Natural killer cell (primary cell): Measurements from ENCODE around the gene RALB. TPM values are rescaled to one million over a fixed set of nuclear protein-coding genes. Genes with fewer than 3 reads are reported as not detected.
"Not testable (repeated sequence)": the region's sequence is repeated elsewhere in the genome, so short reads cannot be mapped to it uniquely, and the experiment has no call there.

Source experiments
- ATAC-seq, 3 donors: fragments of 150-1000 bp in 2 of 3; fragments of 200-7000 bp in 1 of 3; cut with Tn5 transposase; 1 replicate in 1 of 3; 2 replicates in 2 of 3; pipeline ENCODE4 v1.10.0; 2021; ENCODE audit warnings: mild to moderate bottlenecking in 2 of 3, moderate library complexity in 2 of 3
- DNase-seq, 2 donors: peaks; one replicate each; pipeline versions ENCODE4 v3.0.0 to v3.0.0-alpha.2; 2013 to 2021; ENCODE audit warnings: mixed read lengths in 1 of 2
- H3K27ac ChIP-seq: one replicate; pipeline ENCODE4 v1.5.1; 2013; ENCODE audit warnings: mild to moderate bottlenecking, low read length
- H3K27me3 ChIP-seq: one replicate; pipeline ENCODE4 v1.6.1; 2013; ENCODE audit warnings: low read length; ENCODE audit not compliant: control insufficient read depth, insufficient read depth
- H3K36me3 ChIP-seq: one replicate; pipeline ENCODE4 v1.6.1; 2013; ENCODE audit warnings: low read length; ENCODE audit not compliant: control insufficient read depth, insufficient read depth
- H3K4me1 ChIP-seq: one replicate; pipeline ENCODE4 v1.6.1; 2013; ENCODE audit warnings: low read length; ENCODE audit not compliant: control insufficient read depth, insufficient read depth
- H3K4me3 ChIP-seq: one replicate; pipeline ENCODE4 v1.5.1; 2013; ENCODE audit warnings: low read length
- H3K9me3 ChIP-seq: one replicate; pipeline ENCODE4 v1.6.1; 2013; ENCODE audit warnings: low read length; ENCODE audit not compliant: control insufficient read depth, insufficient read depth
- H3K27ac Mint-ChIP-seq, 2 donors: one replicate each; pipeline ENCODE4 v1.8.0; 2022; ENCODE audit warnings: mild to moderate bottlenecking in 2 of 2, mixed read lengths in 2 of 2, moderate library complexity in 1 of 2
- H3K27me3 Mint-ChIP-seq, 2 donors: one replicate each; pipeline ENCODE4 v1.8.0; 2022; ENCODE audit warnings: low read depth in 2 of 2, mixed read lengths in 2 of 2
- H3K36me3 Mint-ChIP-seq: one replicate; pipeline ENCODE4 v1.8.0; 2022; ENCODE audit warnings: mixed read lengths
- H3K4me1 Mint-ChIP-seq, 2 donors: one replicate each; pipeline ENCODE4 v1.8.0; 2022; ENCODE audit warnings: mixed read lengths in 2 of 2
- H3K4me3 Mint-ChIP-seq: one replicate; pipeline ENCODE4 v1.8.0; 2022; ENCODE audit warnings: mild to moderate bottlenecking, moderate library complexity, mixed read lengths
- H3K9me3 Mint-ChIP-seq, 2 donors: one replicate each; pipeline ENCODE4 v1.8.0; 2022; ENCODE audit warnings: mixed read lengths in 2 of 2
- CTCF ChIP-seq: fragments of 200-600 bp; IDR thresholded peaks from one replicate; pipeline ENCODE4 v1.8.0; 2022; ENCODE audit warnings: antibody characterized with exemption
- WGBS: methylation state at CpG from one replicate; pipeline ENCODE4 v1.1.7; 2013; ENCODE audit warnings: missing lambda C conversion rate; ENCODE audit not compliant: insufficient coverage; 5-methylcytosine and 5-hydroxymethylcytosine counted together
- intact Hi-C: fragments of 100-400 bp; cut with micrococcal nuclease; formaldehyde crosslinking; loops from one replicate; pipeline ENCODE4 v1.14.2; 2022
- total RNA-seq, 4 donors: library from RNA; stranded (reverse); fragments of 120-200 nt in 1 of 4; gene quantifications; one replicate each; pipeline versions ENCODE4 v1.2.3 to v1.2.4, GENCODE V29; 2013 to 2022

Gene RALB
- total RNA-seq, 3 donors from 2014 or later (not counting 1 experiment from before 2014, with no cell fraction given), result 21.0 to 25.9 (median 25.4) TPM

- TF ChIP-seq CTCF, result no peak
- H3K27ac ChIP-seq, result no peak overlapping the region
- 57% methylated on average over 5 of the region's 9 CpGs for WGBS
- DNase-seq, result no peak
- peaks cover 7% of the 10 kb centered on the region for H3K9me3 ChIP-seq
- ATAC-seq, result no peak
- H3K27me3 Mint-ChIP-seq, result no peaks in the 10 kb centered on the region
- no peaks in the 10 kb centered on the region for H3K36me3 ChIP-seq
- H3K27ac Mint-ChIP-seq, result peak overlapping the region in 1 of 2 donors; percentile 67
- H3K4me1 Mint-ChIP-seq, result peaks cover 61 to 70% of the 10 kb centered on the region in 2 donors
- H3K4me3 ChIP-seq, result no peak overlapping the region
- intact Hi-C loops, result no loop called here
- no peaks in the 10 kb centered on the region for H3K27me3 ChIP-seq
- H3K4me3 Mint-ChIP-seq, result no peak overlapping the region
- no peaks in the 10 kb centered on the region for H3K36me3 Mint-ChIP-seq
- no peaks in the 10 kb centered on the region for H3K9me3 Mint-ChIP-seq
- peaks cover 17% of the 10 kb centered on the region for H3K4me1 ChIP-seq
Measured at GRCh38 chr2:120255986-120256650, 3.5 kb downstream of the RALB start.

- no peak overlapping the region for H3K4me3 ChIP-seq
- Mint-ChIP-seq H3K27ac (peak overlapping the region in 1 of 2 donors; percentile 67), H3K4me1 (peaks cover 59 to 68% of the 10 kb centered on the region in 2 donors), H3K27me3 (no peaks in the 10 kb centered on the region), H3K36me3 (no peaks in the 10 kb centered on the region), H3K9me3 (no peaks in the 10 kb centered on the region), H3K4me3 (no peak overlapping the region)
- no peaks in the 10 kb centered on the region for H3K27me3 ChIP-seq
- H3K36me3 ChIP-seq, result no peaks in the 10 kb centered on the region
- DNase-seq (no peak), ATAC-seq (no peak)
- 50% methylated on average over 1 of the region's 1 CpG for WGBS
- peaks cover 7% of the 10 kb centered on the region for H3K9me3 ChIP-seq
- no peak for TF ChIP-seq CTCF
- intact Hi-C loops, result no loop called here
- H3K4me1 ChIP-seq, result peaks cover 22% of the 10 kb centered on the region
- no peak overlapping the region for H3K27ac ChIP-seq
Measured at GRCh38 chr2:120256651-120257000, 4.0 kb downstream of the RALB start.

GRCh38 chr2:120257522-120257921 lies 4.9 kb downstream of the RALB start:
- no CpG with 5 or more reads among the region's 1 CpG for WGBS
- no peak for ATAC-seq
- Histone ChIP-seq H3K36me3 (no peaks in the 10 kb centered on the region), H3K4me1 (peaks cover 23% of the 10 kb centered on the region), H3K27ac (no peak overlapping the region), H3K9me3 (peaks cover 7% of the 10 kb centered on the region), H3K27me3 (no peaks in the 10 kb centered on the region), H3K4me3 (no peak overlapping the region)
- H3K27ac Mint-ChIP-seq, result peak overlapping the region in 1 of 2 donors; percentile 47
- H3K4me3 Mint-ChIP-seq, result no peak overlapping the region
- no peak for TF ChIP-seq CTCF
- H3K4me1 Mint-ChIP-seq, result peaks cover 50 to 59% of the 10 kb centered on the region in 2 donors
- no peaks in the 10 kb centered on the region for H3K36me3 Mint-ChIP-seq
- no peaks in the 10 kb centered on the region for H3K27me3 Mint-ChIP-seq
- intact Hi-C loops, result no loop called here
- DNase-seq, result no peak
- H3K9me3 Mint-ChIP-seq, result no peaks in the 10 kb centered on the region

- no peaks in the 10 kb centered on the region for H3K36me3 Mint-ChIP-seq
- ATAC-seq, result no peak
- Histone ChIP-seq H3K4me3 (no peak overlapping the region), H3K36me3 (no peaks in the 10 kb centered on the region), H3K27me3 (no peaks in the 10 kb centered on the region), H3K4me1 (peaks cover 23% of the 10 kb centered on the region), H3K9me3 (peaks cover 7% of the 10 kb centered on the region), H3K27ac (no peak overlapping the region)
- 79% methylated on average over 9 of the region's 9 CpGs for WGBS
- intact Hi-C loops, result no loop called here
- TF ChIP-seq CTCF, result no peak
- peaks cover 49 to 55% of the 10 kb centered on the region in 2 donors for H3K4me1 Mint-ChIP-seq
- DNase-seq, result no peak
- H3K9me3 Mint-ChIP-seq, result no peaks in the 10 kb centered on the region
- H3K27me3 Mint-ChIP-seq, result no peaks in the 10 kb centered on the region
- no peak overlapping the region for H3K4me3 Mint-ChIP-seq
- H3K27ac Mint-ChIP-seq, result peak overlapping the region in 1 of 2 donors; percentile 5
Measured at GRCh38 chr2:120258196-120258595, 5.5 kb downstream of the RALB start.

GRCh38 chr2:120259939-120260338 lies 7.3 kb downstream of the RALB start:
- H3K27me3 ChIP-seq, H3K36me3 Mint-ChIP-seq, H3K9me3 ChIP-seq, H3K36me3 ChIP-seq, H3K4me3 Mint-ChIP-seq, H3K27ac ChIP-seq, intact Hi-C loops, ATAC-seq, H3K27me3 Mint-ChIP-seq, H3K9me3 Mint-ChIP-seq, DNase-seq, H3K27ac Mint-ChIP-seq, H3K4me3 ChIP-seq: not testable (repeated sequence)
- peaks cover 37 to 44% of the 10 kb centered on the region in 2 donors for H3K4me1 Mint-ChIP-seq
- H3K4me1 ChIP-seq, result peaks cover 12% of the 10 kb centered on the region
- WGBS, result 97% methylated on average over 6 of the region's 15 CpGs
